ENCODE data around the gene ZBTB43.

ZBTB43 gene

DNA sequence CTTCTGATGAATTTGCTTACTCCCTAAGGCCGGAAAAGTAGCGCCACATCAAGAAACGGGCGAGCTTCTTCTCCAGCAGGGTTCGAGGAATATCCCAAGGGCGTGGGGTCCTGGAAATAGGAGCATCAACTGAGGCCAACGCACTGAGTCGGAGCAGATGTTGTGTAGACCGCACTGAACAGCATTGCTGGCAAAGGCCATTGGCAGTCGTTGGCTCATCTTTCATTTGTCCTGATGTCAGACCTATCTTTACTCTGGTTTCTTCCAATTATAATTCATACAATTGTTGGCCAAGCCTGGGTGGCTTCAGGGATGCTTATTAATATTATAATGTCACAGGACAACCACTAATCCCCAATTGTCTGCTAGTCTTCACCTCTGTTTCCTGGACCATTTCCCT is 82.1 kb downstream of the ZBTB43 start:
- TF ChIP-seq, protein P1, sequence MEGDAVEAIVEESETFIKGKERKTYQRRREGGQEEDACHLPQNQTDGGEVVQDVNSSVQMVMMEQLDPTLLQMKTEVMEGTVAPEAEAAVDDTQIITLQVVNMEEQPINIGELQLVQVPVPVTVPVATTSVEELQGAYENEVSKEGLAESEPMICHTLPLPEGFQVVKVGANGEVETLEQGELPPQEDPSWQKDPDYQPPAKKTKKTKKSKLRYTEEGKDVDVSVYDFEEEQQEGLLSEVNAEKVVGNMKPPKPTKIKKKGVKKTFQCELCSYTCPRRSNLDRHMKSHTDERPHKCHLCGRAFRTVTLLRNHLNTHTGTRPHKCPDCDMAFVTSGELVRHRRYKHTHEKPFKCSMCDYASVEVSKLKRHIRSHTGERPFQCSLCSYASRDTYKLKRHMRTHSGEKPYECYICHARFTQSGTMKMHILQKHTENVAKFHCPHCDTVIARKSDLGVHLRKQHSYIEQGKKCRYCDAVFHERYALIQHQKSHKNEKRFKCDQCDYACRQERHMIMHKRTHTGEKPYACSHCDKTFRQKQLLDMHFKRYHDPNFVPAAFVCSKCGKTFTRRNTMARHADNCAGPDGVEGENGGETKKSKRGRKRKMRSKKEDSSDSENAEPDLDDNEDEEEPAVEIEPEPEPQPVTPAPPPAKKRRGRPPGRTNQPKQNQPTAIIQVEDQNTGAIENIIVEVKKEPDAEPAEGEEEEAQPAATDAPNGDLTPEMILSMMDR (IDR thresholded peaks at IDR 0.05; ENCODE audit: insufficient read depth, low read length, poor library complexity, severe bottlenecking), result no peak

More for the DNA sequence above, 82.1 kb downstream of the ZBTB43 start:
- Histone ChIP-seq H3K4me3 (replicated peaks; ENCODE audit: low read depth, low read length) (no peak overlapping the region), H3K36me3 (ENCODE audit: control insufficient read depth, insufficient read depth, low read length) (peaks cover 1% of the 10 kb centered on the region; the same call in 1 of the 2 replicates), H3K27me3 (replicated peaks; ENCODE audit: control insufficient read depth, insufficient read depth, low read length) (no peaks in the 10 kb centered on the region)
- no peak for DNase-seq (ENCODE audit: extremely low read depth, insufficient read length)

Measured in GM06990 (cell line).